HL-60 (cell line): Measurements from ENCODE around the gene ERGIC1.

Experiments
- CTCF ChIP-seq: IDR thresholded peaks from one replicate; pipeline ENCODE4 v1.5.1; 2011; ENCODE audit warnings: low read length, control low read depth, inconsistent platforms; ENCODE audit not compliant: insufficient read depth
- POLR2AphosphoS5 ChIP-seq: IDR thresholded peaks from 2 replicates; pipeline ENCODE4 v1.6.1; 2012; ENCODE audit warnings: low read depth
- REST ChIP-seq: IDR thresholded peaks from 2 replicates; pipeline ENCODE4 v1.6.1; 2012; ENCODE audit warnings: low read depth; ENCODE audit not compliant: insufficient replicate concordance

GRCh38 chr5:172892713-172893112 is 58.7 kb downstream of the ERGIC1 start:
- TF ChIP-seq CTCF (no peak), REST (no peak), POLR2AphosphoS5 (no peak)
